ENCODE data around the gene NKX2-4.

GRCh38 chr20:21396599-21397340 lies 556 bp downstream of the NKX2-4 start:
- TF ChIP-seq EZH2 (IDR thresholded peaks at IDR 0.05; ENCODE audit: low read length, missing control alignments), result no peak
- no peak for TF ChIP-seq CTCF (conservative IDR thresholded peaks at IDR 0.05 in 1 of 2, IDR thresholded peaks at IDR 0.05 in 1 of 2; ENCODE audit: low read depth in 1 of 2, low read length in 2 of 2)
